MM.1S (cell line): ENCODE results near the gene RPS2.
"Not testable (repeated sequence)": the region's sequence is repeated elsewhere in the genome, so short reads cannot be mapped to it uniquely, and the experiment has no call there.

ENCODE experiments used
- EZH2 ChIP-seq: fragments of 300-600 bp; sonication (generic); optimal IDR thresholded peaks from 2 replicates; pipeline ENCODE3; 2017; ENCODE audit warnings: low read depth, mild to moderate bottlenecking, antibody characterized with exemption, low read length, mixed read lengths
- EZH2phosphoT487 ChIP-seq: fragments of 300-600 bp; sonication (generic); IDR thresholded peaks from 2 replicates; pipeline ENCODE4 v1.6.1; 2018; ENCODE audit warnings: antibody characterized with exemption, low read length
- TF ChIP-seq, protein P1 (sequence below): fragments of 300-600 bp; sonication (generic); IDR thresholded peaks from 2 replicates; pipeline ENCODE4 v1.5.1; 2016; ENCODE audit warnings: antibody characterized with exemption, low read length, mixed read lengths

DNA sequence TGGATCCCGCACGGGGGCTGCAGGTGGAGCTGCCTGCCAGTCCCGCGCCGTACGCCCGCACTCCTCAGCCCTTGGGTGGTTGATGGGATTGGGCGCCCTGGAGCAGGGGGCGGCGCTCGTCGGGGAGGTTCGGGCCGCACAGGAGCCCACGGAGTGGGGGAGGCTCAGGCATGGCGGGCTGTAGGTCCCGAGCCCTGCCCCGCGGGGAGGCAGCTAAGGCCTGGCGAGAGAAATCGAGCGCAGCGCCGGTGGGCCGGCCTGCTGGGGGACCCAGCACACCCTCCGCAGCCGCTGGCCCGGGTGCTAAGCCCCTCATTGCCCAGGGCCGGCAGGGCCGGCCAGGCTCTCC is 6.5 kb downstream of the RPS2 start:
- not testable (repeated sequence) for TF ChIP-seq EZH2phosphoT487, EZH2
- TF ChIP-seq, protein P1, sequence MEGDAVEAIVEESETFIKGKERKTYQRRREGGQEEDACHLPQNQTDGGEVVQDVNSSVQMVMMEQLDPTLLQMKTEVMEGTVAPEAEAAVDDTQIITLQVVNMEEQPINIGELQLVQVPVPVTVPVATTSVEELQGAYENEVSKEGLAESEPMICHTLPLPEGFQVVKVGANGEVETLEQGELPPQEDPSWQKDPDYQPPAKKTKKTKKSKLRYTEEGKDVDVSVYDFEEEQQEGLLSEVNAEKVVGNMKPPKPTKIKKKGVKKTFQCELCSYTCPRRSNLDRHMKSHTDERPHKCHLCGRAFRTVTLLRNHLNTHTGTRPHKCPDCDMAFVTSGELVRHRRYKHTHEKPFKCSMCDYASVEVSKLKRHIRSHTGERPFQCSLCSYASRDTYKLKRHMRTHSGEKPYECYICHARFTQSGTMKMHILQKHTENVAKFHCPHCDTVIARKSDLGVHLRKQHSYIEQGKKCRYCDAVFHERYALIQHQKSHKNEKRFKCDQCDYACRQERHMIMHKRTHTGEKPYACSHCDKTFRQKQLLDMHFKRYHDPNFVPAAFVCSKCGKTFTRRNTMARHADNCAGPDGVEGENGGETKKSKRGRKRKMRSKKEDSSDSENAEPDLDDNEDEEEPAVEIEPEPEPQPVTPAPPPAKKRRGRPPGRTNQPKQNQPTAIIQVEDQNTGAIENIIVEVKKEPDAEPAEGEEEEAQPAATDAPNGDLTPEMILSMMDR, result not testable (repeated sequence)
